IgD-negative memory B cell (primary cell): ENCODE measurements around the gene CDH5. TPM values are rescaled to one million over a fixed set of nuclear protein-coding genes. Genes with fewer than 3 reads are reported as not detected.

ENCODE experiments used
- H3K27ac Mint-ChIP-seq, 3 donors: one replicate each; pipeline ENCODE4 v1.8.0; 2020 to 2022; ENCODE audit warnings: mild to moderate bottlenecking in 3 of 3, mixed read lengths in 3 of 3, moderate library complexity in 1 of 3
- H3K27me3 Mint-ChIP-seq: one replicate; pipeline ENCODE4 v1.8.0; 2021; ENCODE audit warnings: mixed read lengths
- H3K36me3 Mint-ChIP-seq: one replicate; pipeline ENCODE4 v1.8.0; 2020; ENCODE audit warnings: mild to moderate bottlenecking, mixed read lengths
- H3K4me1 Mint-ChIP-seq, 3 donors: one replicate each; pipeline ENCODE4 v1.8.0; 2020 to 2022; ENCODE audit warnings: mixed read lengths in 3 of 3, mild to moderate bottlenecking in 1 of 3
- H3K4me3 Mint-ChIP-seq, 4 donors: one replicate each; pipeline ENCODE4 v1.8.0; 2020 to 2022; ENCODE audit warnings: mild to moderate bottlenecking in 4 of 4, mixed read lengths in 4 of 4, moderate library complexity in 3 of 4
- H3K9me3 Mint-ChIP-seq, 3 donors: one replicate each; pipeline ENCODE4 v1.8.0; 2020 to 2021; ENCODE audit warnings: mixed read lengths in 3 of 3, mild to moderate bottlenecking in 1 of 3
- polyA plus RNA-seq: library from polyadenylated mRNA; unstranded; fragments of 300-500 nt; fragmentation: Illumina TruSeq; gene quantifications from one replicate; pipeline ENCODE4 v1.2.3, GENCODE V29; 2021

The CDH5 gene
- polyA plus RNA-seq, 1 donor from 2014 or later = not detected

GRCh38 chr16:66376114-66376513 lies 9.6 kb downstream of the CDH5 start:
- peaks cover 4% of the 10 kb centered on the region for H3K27me3 Mint-ChIP-seq
- peaks cover 0 to 3% (median 0%) of the 10 kb centered on the region in 3 donors for H3K9me3 Mint-ChIP-seq
- peaks cover 0 to 1% (median 0%) of the 10 kb centered on the region in 3 donors for H3K4me1 Mint-ChIP-seq
- no peak overlapping the region for H3K27ac Mint-ChIP-seq
- H3K36me3 Mint-ChIP-seq = no peaks in the 10 kb centered on the region
- H3K4me3 Mint-ChIP-seq = no peak overlapping the region

DNA sequence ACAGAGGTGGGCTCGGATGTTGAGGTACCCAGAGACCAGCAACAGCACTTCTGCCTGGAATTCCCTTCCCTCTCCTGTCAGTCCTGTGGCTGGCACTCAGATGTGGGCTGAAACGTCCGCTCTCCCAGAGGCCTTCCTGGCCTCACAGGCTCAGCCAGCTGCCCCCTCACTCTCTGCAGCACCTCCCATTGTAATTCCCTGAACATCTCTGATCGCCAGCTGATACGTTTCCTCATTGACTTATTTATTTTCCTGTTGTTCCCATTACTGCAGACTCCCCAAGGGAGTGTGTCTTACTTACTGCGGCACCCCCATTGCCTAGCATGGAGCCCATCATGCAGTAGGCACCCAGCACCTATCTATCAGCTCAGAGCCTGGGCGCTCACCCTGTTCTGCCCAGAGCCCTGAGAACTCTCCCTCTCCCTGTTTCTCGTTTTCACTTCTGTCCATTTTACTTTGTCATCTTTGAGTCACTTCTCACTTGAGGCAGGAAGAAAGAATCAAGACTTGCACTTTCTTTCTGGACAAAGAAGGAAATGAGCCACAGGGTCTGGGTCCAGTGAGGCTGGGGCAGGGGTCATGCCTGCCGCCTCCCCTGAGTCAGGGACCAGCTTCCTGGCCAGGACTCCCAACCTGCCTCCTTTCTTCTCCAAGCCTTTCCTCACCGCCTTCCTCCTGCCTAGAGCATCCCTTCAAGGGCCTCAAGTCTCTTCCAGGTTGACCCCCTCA lies 10.2 kb downstream of the CDH5 start:
- no peaks in the 10 kb centered on the region for H3K36me3 Mint-ChIP-seq
- H3K9me3 Mint-ChIP-seq = peaks cover 0 to 3% (median 0%) of the 10 kb centered on the region in 3 donors
- H3K27me3 Mint-ChIP-seq = peaks cover 4% of the 10 kb centered on the region
- no peak overlapping the region for H3K4me3 Mint-ChIP-seq
- peak overlapping the region in 1 of 3 donors; percentile 39 for H3K27ac Mint-ChIP-seq
- peaks cover 0 to 1% (median 0%) of the 10 kb centered on the region in 3 donors for H3K4me1 Mint-ChIP-seq

DNA sequence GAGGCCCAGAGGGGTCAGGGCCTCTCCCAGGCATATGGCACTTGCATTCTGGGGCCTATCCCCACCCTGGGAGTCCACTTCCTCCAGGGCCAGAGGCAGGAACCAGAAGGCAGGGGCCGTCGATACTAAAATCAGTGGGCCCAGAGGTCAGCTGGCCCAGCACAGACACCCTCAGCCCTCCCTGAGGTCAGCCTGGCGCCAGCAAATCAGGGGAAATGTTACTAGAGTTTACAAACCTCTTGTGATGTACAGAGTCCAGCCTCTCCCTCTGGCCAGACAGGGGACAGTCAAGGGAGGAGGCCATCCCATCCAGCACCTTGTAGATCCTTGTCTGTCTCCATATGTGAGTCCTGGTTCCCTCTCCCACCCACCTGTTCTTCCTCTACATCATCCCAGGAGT lies 10.8 kb downstream of the CDH5 start:
- Mint-ChIP-seq H3K4me1 (peaks cover 0 to 1% (median 0%) of the 10 kb centered on the region in 3 donors), H3K9me3 (peaks cover 0 to 3% (median 0%) of the 10 kb centered on the region in 3 donors), H3K27ac (peak overlapping the region in 1 of 3 donors; percentile 39), H3K36me3 (no peaks in the 10 kb centered on the region), H3K4me3 (no peak overlapping the region), H3K27me3 (peaks cover 4% of the 10 kb centered on the region)

- no peaks in the 10 kb centered on the region for H3K36me3 Mint-ChIP-seq
- peaks cover 0 to 2% (median 0%) of the 10 kb centered on the region in 3 donors for H3K9me3 Mint-ChIP-seq
- H3K27me3 Mint-ChIP-seq = peaks cover 6% of the 10 kb centered on the region
- H3K27ac Mint-ChIP-seq = no peak overlapping the region
- H3K4me1 Mint-ChIP-seq = peaks cover 0 to 1% (median 0%) of the 10 kb centered on the region in 3 donors
- H3K4me3 Mint-ChIP-seq = no peak overlapping the region
These were observed 12.5 kb downstream of the CDH5 start for GRCh38 chr16:66378741-66379570.

DNA sequence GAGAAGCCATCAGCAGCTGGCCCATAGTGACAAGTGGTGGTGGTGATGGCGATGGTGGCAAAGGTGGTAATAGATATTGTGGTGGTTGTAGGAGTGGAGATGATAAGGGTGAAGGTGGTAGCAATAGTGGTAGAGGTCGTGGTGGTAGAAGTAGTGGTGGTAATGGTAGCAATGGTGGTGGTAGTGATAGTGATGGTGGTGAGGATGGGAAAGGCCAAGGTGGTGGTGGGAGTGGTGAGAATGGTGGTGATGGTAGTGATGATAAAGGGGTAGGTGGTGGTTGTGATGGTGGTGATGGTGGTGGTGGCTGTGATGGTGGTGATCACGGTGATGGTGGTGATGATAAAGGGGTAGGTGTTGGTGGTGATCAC lies 13.1 kb downstream of the CDH5 start:
- Mint-ChIP-seq H3K4me3 (no peak overlapping the region), H3K9me3 (peaks cover 0 to 2% (median 0%) of the 10 kb centered on the region in 3 donors), H3K27me3 (peaks cover 6% of the 10 kb centered on the region), H3K4me1 (peaks cover 0 to 1% (median 0%) of the 10 kb centered on the region in 3 donors), H3K36me3 (no peaks in the 10 kb centered on the region), H3K27ac (no peak overlapping the region)

DNA sequence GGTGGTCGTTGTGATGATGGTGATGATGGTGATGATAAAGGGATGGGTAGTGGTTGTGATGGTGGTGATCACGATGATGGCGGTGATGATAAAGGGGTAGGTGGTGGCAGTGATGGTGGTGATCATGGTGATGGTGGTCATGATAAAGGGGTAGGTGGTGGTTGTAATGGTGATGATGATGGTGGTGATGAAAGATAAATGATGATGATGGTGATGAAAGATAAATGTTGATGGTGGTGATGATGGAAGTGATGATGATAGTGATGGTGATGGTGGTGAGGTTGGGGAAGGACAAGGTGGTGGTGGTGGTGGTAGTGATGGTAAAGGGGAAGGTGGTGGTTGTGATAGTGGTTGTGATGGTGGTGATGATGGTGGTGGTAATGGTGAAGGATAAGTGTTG lies 13.9 kb downstream of the CDH5 start:
- peaks cover 0 to 1% (median 0%) of the 10 kb centered on the region in 3 donors for H3K4me1 Mint-ChIP-seq
- H3K4me3 Mint-ChIP-seq = no peak overlapping the region
- H3K9me3 Mint-ChIP-seq = peaks cover 0 to 2% (median 0%) of the 10 kb centered on the region in 3 donors
- H3K36me3 Mint-ChIP-seq = no peaks in the 10 kb centered on the region
- H3K27me3 Mint-ChIP-seq = peaks cover 6% of the 10 kb centered on the region
- H3K27ac Mint-ChIP-seq = no peak overlapping the region

DNA sequence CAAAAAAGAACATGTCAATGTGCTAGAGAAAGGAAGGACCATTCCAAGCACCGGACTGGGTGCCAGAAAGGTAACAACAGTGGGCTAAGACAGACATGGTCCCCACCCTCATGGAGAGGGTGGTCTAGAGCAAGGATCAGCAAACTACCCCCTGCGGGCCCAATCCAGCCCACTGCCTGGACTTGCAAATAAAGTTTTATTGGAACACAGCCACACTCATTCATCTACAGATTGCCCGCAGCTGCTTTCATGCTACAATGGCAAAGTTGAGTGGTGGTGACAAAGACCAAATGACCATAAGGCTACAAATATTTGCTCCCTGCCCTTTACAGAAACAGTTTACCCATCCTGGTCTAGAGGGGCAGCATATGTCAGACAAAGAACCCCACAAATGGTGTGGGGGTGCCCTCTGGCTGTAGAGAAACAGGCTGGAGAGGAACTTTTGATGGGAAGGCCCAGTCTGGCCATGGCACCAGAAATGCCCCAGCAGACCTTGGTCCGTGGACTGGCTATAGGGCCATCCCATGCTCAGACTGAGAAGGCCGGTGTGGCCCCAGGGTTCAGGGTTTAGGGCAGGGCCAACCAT lies 15.2 kb downstream of the CDH5 start:
- no peak overlapping the region for H3K27ac Mint-ChIP-seq
- H3K4me3 Mint-ChIP-seq = no peak overlapping the region
- H3K9me3 Mint-ChIP-seq = peaks cover 0 to 3% (median 0%) of the 10 kb centered on the region in 3 donors

GRCh38 chr16:66382171-66382965 lies 15.9 kb downstream of the CDH5 start:
- H3K27me3 Mint-ChIP-seq = peaks cover 5% of the 10 kb centered on the region
- H3K9me3 Mint-ChIP-seq = peaks cover 0 to 3% (median 0%) of the 10 kb centered on the region in 3 donors
- H3K36me3 Mint-ChIP-seq = no peaks in the 10 kb centered on the region
- no peaks in the 10 kb centered on the region for H3K4me1 Mint-ChIP-seq
- H3K27ac Mint-ChIP-seq = no peak overlapping the region
- no peak overlapping the region for H3K4me3 Mint-ChIP-seq

More for the DNA sequence above, 15.2 kb downstream of the CDH5 start:
- H3K36me3 Mint-ChIP-seq = no peaks in the 10 kb centered on the region
- peaks cover 4% of the 10 kb centered on the region for H3K27me3 Mint-ChIP-seq
- H3K4me1 Mint-ChIP-seq = no peaks in the 10 kb centered on the region

GRCh38 chr16:66382966-66383299 lies 16.4 kb downstream of the CDH5 start:
- Mint-ChIP-seq H3K27ac (no peak overlapping the region), H3K36me3 (no peaks in the 10 kb centered on the region), H3K4me1 (no peaks in the 10 kb centered on the region), H3K4me3 (no peak overlapping the region), H3K9me3 (peaks cover 0 to 3% (median 0%) of the 10 kb centered on the region in 3 donors), H3K27me3 (peaks cover 6% of the 10 kb centered on the region)

DNA sequence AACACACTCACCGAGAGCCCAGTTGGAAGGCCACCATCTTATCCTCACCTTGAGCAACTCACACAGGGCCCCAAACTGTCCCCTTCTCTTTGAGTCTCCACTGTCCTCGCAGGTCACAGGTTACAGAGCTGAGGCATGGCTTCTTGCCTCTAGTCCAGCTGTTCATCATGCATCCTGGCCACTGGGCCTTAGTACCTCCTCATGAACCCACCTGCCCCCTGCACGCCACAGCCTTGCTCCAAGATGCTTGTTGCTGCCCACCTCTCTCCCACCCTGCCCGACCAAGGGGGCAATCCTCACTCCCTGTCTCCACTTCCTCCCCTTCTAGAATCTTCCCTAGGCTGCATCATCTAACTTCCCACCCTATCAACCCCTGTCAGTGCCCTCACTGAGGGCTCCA lies 17.1 kb downstream of the CDH5 start:
- Mint-ChIP-seq H3K4me1 (no peaks in the 10 kb centered on the region), H3K4me3 (no peak overlapping the region), H3K27me3 (peaks cover 6% of the 10 kb centered on the region), H3K36me3 (no peaks in the 10 kb centered on the region), H3K27ac (no peak overlapping the region), H3K9me3 (peaks cover 0 to 3% (median 0%) of the 10 kb centered on the region in 3 donors)

DNA sequence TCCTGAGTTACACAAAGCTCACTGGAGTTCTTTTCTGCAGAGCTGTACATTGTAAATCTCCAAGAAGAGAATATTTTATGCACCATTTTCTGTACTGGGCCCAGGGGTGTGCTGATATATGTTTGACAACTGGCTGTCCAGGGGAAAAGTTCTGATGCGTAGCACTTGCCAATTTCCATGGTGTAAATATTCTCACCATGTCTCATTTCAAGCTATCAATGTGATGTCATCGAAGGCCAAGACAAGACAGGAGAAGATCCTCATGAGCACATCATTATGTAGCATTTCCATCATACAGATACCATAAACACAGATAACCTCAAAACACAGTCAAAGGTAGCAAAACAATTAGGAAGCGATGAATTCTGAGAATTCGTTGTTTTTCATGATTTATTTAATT lies 18.9 kb downstream of the CDH5 start:
- no peaks in the 10 kb centered on the region for H3K4me1 Mint-ChIP-seq
- H3K27me3 Mint-ChIP-seq = peaks cover 6% of the 10 kb centered on the region
- no peaks in the 10 kb centered on the region for H3K36me3 Mint-ChIP-seq
- no peak overlapping the region for H3K27ac Mint-ChIP-seq
- no peak overlapping the region for H3K4me3 Mint-ChIP-seq
- H3K9me3 Mint-ChIP-seq = peaks cover 0 to 3% (median 0%) of the 10 kb centered on the region in 3 donors

DNA sequence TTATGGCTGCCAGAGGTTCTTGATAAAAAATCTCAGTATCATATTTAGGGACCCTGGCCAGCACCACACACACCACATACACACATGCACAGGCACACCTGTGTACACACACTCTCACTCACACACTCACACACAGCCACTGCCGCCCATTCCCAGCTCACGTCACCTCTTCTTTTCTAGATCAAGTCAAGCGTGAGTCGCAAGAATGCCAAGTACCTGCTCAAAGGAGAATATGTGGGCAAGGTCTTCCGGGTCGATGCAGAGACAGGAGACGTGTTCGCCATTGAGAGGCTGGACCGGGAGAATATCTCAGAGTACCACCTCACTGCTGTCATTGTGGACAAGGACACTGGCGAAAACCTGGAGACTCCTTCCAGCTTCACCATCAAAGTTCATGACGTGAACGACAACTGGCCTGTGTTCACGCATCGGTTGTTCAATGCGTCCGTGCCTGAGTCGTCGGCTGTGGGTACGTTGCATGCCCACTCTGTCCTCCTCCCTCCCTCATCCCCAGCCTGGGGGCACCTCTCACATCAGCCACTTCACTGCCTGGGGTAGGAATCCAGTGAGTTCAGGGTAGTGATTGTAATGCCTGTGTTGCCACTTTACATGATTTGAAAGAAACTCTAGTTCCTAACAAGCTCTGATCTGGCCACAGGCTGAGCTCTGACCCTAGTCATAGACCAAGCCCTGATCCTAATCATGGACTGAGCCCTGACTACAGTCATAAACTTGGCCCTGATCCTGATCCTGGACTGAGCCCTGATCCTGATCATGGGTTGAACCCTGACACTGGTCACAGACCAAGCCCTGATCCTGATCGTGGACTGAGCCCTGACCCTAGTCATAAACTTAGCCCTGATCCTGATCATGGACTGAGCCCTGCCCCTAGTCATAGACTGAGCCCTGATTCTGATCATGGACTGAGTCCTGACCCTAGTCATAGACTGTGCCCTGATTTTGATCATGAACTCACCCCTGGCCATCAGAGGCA lies 20.4 kb downstream of the CDH5 start:
- Mint-ChIP-seq H3K4me3 (no peak overlapping the region), H3K4me1 (no peaks in the 10 kb centered on the region), H3K9me3 (peaks cover 0 to 1% (median 0%) of the 10 kb centered on the region in 3 donors), H3K27me3 (peaks cover 6% of the 10 kb centered on the region), H3K36me3 (peaks cover 2% of the 10 kb centered on the region), H3K27ac (no peak overlapping the region)

DNA sequence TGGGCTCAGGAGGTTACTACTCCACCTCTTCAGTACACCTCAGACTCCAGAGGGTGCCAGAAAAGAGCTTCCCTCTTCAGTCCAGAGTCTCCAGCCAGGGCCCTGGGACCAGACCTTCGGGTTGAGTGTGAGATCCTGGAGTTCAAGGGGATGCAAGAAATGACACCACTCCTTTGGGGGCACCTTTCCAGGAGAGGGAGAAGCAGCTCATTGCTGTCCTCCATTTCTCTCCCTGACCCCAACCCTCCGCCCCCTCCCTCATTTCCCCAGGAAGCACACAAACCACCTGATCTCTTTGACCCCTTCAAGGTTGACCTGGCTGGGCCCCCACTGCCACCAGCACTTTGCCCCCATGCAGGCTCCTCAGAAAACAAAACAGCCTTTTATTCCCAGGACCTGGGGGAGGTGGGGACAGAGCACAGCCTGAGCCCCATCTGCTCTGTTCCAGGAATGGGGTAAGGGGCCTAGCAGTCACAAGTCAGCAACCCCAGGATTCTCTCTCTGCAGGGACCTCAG lies 21.4 kb downstream of the CDH5 start:
- Mint-ChIP-seq H3K9me3 (peaks cover 0 to 1% (median 0%) of the 10 kb centered on the region in 3 donors), H3K4me1 (no peaks in the 10 kb centered on the region)

More for the DNA sequence above, 21.4 kb downstream of the CDH5 start:
- Mint-ChIP-seq H3K4me3 (no peak overlapping the region), H3K27me3 (peaks cover 6% of the 10 kb centered on the region), H3K36me3 (peaks cover 2% of the 10 kb centered on the region), H3K27ac (no peak overlapping the region)
